AG04449 (cell line): ENCODE measurements around the gene CNNM4.
A peak's percentile ranks its signal among the peaks of the same experiment; 100 is the strongest.

ENCODE experiments used
- CTCF ChIA-PET: fragments of 350-600 bp; formaldehyde crosslinking; extraction: SDS; loops from one replicate; lab custom pipeline; 2021; ENCODE audit warnings: antibody characterized with exemption; lab: Yijun Ruan, JAX
- POLR2A ChIA-PET: fragments of 400-600, 350-600 bp; formaldehyde crosslinking; extraction: SDS; loops from one replicate; lab custom pipeline; 2020; ENCODE audit warnings: antibody characterized with exemption, inconsistent platforms; lab: Yijun Ruan, JAX
- DNase-seq: peaks from one replicate; pipeline ENCODE4 v3.0.0-alpha.2; 2010; ENCODE audit warnings: low read depth, low spot score
- H3K4me3 ChIP-seq: 2 replicates; pipeline ENCODE4 v1.5.1; 2011; ENCODE audit warnings: low read depth, mild to moderate bottlenecking, control low read depth, low read length
- TF ChIP-seq, protein P1 (sequence below): IDR thresholded peaks from one replicate; pipeline ENCODE4 v1.5.1; 2011; ENCODE audit warnings: mild to moderate bottlenecking, moderate library complexity, low read length, control low read depth, inconsistent platforms; ENCODE audit not compliant: insufficient read depth; ENCODE audit errors: missing control alignments

The CNNM4 gene

DNA sequence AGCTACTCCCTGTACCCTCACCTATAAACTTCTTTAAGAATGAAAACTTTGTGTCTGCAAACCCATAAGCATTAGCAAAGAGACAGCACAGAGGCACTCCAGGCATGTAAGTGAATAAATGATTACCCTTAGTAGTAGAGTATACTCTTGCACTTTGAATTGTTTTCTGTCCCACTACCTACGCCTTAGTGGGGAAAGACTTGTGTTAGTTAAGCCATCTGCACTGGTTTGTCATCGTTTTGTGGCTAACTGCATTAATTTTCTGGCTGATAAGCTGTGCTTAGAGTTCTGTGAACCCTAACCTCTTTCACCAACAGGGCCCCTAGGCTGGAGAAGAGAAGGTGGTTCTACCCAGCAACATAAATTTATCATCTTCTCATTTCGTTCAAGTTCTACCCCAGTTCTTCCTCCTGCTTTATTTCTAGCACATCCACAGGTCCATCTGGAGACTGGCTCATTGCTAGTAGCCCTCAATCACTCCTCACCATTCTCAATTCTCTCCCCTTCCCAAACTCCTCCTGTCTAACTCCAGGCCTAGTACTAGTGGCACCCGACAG lies 21.5 kb upstream of the CNNM4 start:
- ChIA-PET CTCF (interaction anchor here (1.3 kb wide), 1 partner anchor 61 kb away, joined by 4 read pairs; no protein-coding TSS in a partner anchor), POLR2A (no interaction called here)
- no peak for DNase-seq

DNA sequence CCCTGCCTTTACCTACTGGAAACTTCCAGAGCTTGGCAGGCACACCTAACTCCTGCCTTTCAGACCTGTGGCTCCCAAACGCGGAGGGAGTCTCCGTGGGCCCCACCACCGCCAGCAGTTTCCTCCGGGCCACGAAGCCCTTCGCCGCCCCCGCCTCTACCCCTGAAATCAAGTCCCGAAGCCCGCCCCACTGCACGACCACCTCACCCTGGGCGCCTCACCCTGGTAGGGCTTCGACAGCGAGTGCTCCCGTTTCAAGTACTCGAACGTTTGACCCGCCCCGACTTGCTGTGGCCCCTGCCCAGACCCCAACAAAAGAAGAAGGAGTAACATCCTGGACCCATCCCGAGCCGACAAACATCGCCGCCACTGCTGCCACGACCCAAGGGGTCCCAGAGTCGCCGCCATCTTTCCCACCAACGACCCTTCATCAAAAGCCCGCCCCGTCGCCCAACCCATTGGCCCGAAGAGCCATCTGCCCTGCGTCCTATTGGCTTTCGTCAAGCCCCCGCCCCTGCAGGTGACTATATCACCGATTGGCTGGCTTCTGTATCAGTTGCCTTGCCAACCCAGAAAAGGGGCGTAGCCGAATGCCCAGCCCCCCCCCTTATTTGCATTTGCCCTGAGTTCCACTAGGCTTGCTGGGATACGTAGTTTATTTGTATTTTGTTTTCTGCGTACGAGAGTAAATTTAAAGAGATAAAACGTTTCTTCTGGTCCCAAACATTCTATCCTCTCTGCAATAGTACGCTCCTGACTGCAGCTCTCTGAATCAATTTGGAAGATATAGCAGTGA lies 20.9 kb upstream of the CNNM4 start, which contains the start of gene LMAN2L:
TSS of gene LMAN2L (minus strand) at position 432 of the 796 bp plus-strand sequence. CDS start at position 408, 24 bp downstream.
- TF ChIP-seq, protein P1, sequence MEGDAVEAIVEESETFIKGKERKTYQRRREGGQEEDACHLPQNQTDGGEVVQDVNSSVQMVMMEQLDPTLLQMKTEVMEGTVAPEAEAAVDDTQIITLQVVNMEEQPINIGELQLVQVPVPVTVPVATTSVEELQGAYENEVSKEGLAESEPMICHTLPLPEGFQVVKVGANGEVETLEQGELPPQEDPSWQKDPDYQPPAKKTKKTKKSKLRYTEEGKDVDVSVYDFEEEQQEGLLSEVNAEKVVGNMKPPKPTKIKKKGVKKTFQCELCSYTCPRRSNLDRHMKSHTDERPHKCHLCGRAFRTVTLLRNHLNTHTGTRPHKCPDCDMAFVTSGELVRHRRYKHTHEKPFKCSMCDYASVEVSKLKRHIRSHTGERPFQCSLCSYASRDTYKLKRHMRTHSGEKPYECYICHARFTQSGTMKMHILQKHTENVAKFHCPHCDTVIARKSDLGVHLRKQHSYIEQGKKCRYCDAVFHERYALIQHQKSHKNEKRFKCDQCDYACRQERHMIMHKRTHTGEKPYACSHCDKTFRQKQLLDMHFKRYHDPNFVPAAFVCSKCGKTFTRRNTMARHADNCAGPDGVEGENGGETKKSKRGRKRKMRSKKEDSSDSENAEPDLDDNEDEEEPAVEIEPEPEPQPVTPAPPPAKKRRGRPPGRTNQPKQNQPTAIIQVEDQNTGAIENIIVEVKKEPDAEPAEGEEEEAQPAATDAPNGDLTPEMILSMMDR, result no peak
- ChIA-PET CTCF (no interaction called here), POLR2A (interaction anchor here (0.8 kb wide), 1 partner anchor 48 kb away, joined by 3 read pairs; no protein-coding TSS in a partner anchor)
- peak within 1 kb of the TSS; percentile 91 for H3K4me3 ChIP-seq
- DNase-seq, result peak; percentile 73

More for the DNA sequence above, 21.5 kb upstream of the CNNM4 start:
- TF ChIP-seq, protein P1, result no peak
- peak overlapping the region; percentile 91 for H3K4me3 ChIP-seq

DNA sequence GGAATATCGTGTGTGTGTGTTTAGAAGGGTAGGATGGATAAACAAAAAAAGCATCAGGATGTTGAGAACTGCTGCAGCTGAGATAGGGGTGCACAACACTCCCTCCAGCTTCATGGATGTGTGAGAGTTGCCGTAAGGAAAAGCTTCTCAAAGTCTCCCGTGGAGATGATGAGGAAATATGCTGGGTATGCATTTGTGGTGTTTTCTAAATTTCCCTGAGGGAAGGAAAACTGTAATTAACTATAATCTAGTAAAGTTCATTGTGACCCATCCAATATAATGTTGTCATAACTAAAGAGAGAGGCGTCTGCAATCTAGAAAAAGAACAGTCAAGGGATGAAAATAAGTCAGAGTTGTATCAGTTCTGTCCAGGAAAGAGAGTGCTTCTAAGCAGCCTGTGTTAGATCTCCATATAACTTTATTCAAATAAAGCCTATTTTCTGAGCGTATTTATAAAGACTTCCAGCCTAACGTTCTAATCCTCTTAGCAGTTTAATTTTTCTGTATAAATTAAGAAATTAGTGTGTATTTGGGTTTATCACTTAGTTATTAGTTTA lies 13.6 kb upstream of the CNNM4 start:
- no peak for DNase-seq
- TF ChIP-seq, protein P1, result no peak
- ChIA-PET CTCF (no interaction called here), POLR2A (no interaction called here)
- H3K4me3 ChIP-seq, result no peak overlapping the region

DNA sequence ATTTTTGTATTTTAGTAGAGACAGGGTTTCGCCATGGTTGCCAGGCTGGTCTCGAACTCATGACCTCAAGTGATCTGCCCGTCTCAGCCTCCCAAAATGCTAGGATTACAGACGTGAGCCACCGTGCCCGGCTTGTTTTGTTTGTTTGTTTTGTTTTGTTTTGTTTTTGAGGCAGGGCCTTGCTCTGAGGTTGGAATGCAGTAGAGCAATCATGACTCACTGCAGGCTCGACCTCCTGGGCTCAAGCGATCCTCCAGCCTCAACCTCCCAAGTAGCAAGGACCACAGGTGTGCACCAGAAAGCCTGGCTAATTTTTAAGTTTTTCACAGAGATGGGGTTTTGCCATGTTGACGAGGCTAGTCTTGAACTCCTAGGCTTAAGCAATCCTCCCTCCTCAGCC lies 8.9 kb upstream of the CNNM4 start:
- CTCF ChIA-PET, result no interaction called here
- DNase-seq, result no peak
- H3K4me3 ChIP-seq, result no peak overlapping the region
- POLR2A ChIA-PET, result no interaction called here
- TF ChIP-seq, protein P1, result no peak

DNA sequence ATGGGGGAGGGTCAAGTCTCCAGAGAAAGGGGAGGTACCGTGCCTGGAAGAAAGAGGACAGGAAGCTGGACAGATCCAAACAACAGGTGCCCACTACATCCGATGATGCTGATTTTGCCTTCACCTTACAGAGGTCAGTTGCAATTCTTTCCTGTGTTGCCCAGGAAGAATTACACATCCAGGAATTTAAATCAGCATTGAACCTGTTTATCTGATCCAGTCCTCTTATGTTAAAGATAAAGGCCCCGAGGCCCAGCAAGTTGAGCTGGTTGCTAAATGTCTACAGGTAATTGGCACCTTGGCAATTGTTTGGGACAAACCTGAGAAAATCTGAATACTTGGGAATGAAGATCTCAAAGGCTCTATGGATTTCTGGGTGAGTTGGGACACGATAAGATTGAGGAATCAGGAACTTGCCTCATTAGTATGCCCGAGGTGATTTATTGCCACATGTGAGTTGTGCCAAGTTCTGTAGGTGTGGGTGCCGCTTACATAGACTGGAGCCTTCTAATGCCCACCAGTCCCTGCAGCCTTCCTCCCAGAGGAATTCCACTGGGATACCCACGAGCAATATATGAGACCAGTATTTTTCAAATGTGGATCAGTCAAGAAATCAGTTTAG lies 6.9 kb upstream of the CNNM4 start:
- ChIA-PET POLR2A (no interaction called here), CTCF (no interaction called here)
- H3K4me3 ChIP-seq, result no peak overlapping the region
- DNase-seq, result no peak
- TF ChIP-seq, protein P1, result no peak
